Measurements from ENCODE around the gene ANAPC2. TPM values are rescaled to one million over a fixed set of nuclear protein-coding genes. Genes with fewer than 3 reads are reported as not detected.

The ANAPC2 gene
- total and polyA plus RNA-seq, 2 of the 4 experiments (the other 2 are of a cell fraction): 9.3 to 29.5 TPM

- H2BK120ac ChIP-seq (ENCODE audit: low read depth, low read length): no peak overlapping the region
- H2BK15ac ChIP-seq (ENCODE audit: low read depth, low read length): no peak overlapping the region
- H2AFZ ChIP-seq (replicated peaks; ENCODE audit: low read length, poor library complexity): no peak overlapping the region
- TF ChIP-seq RFX5 (IDR thresholded peaks at IDR 0.05; ENCODE audit: low read depth, low read length) (no peak), FOS (IDR thresholded peaks at IDR 0.05; ENCODE audit: low read depth, low read length) (no peak), RAD21 (IDR thresholded peaks at IDR 0.05; ENCODE audit: low read length) (no peak), SMC3 (IDR thresholded peaks at IDR 0.05; ENCODE audit: low read depth, low read length) (no peak)
- no peak overlapping the region for H2BK20ac ChIP-seq (ENCODE audit: low read depth, low read length)
- H3K56ac ChIP-seq (ENCODE audit: extremely low read depth, insufficient read depth, low read length): no peak overlapping the region
- DNase-seq: no peak
- H4K91ac ChIP-seq (ENCODE audit: insufficient read depth, low read depth, low read length): no peak overlapping the region
- WGBS, 2 experiments (ENCODE audit: extremely low coverage in 2 of 2, insufficient read length in 1 of 2): 78% methylated on average over 17 of the region's 40 CpGs; no CpG with 5 or more reads in 1 of the 2 experiments
- H3K14ac ChIP-seq (replicated peaks; ENCODE audit: low read depth, low read length): no peak overlapping the region
- H4K20me1 ChIP-seq (ENCODE audit: insufficient read depth, low read length): peaks cover 5% of the 10 kb centered on the region; the same call in 1 of the 2 replicates
- H2AK9ac ChIP-seq (replicated peaks; ENCODE audit: low read depth, low read length, poor library complexity): no peak overlapping the region
- no peak overlapping the region for H3K18ac ChIP-seq (ENCODE audit: low read depth, low read length)
- H3K4ac ChIP-seq (ENCODE audit: low read depth, low read length): no peak overlapping the region
- no peak for ATAC-seq (ENCODE audit: low read depth)
- no peak overlapping the region for H4K8ac ChIP-seq (ENCODE audit: low read depth in 2 of 2, low read length in 2 of 2)
- no peak overlapping the region for H3K27ac ChIP-seq (ENCODE audit: insufficient read depth, low read length)
- CTCF ChIA-PET: no interaction called here
- H3K27me3 ChIP-seq (ENCODE audit: control insufficient read depth, insufficient read depth, low read length): peaks cover 1% of the 10 kb centered on the region; the same call in 1 of the 2 replicates
- H3K4me3 ChIP-seq (ENCODE audit: insufficient read depth, low read depth, low read length): no peak overlapping the region
- dilution Hi-C loops (cut with HindIII; ENCODE audit: low sequenced_read_pairs, unreplicated experiment) (no loop called here), intact Hi-C loops (cut with micrococcal nuclease) (no loop called here), in situ Hi-C loops (cut with MboI; ENCODE audit: low sequenced_read_pairs) (no loop called here)
- no peaks in the 10 kb centered on the region for H3K36me3 ChIP-seq (ENCODE audit: control insufficient read depth, insufficient read depth, low read length)
- H2AK5ac ChIP-seq (ENCODE audit: low read depth, low read length): no peak overlapping the region
- H3K79me1 ChIP-seq (ENCODE audit: low read depth in 1 of 2, low read length in 2 of 2): peaks cover 5 to 19% of the 10 kb centered on the region in 2 experiments; a peak in 3 of 4 replicates
- no peak overlapping the region for H3K9ac ChIP-seq (ENCODE audit: low read depth, low read length)
- no peaks in the 10 kb centered on the region for H3K9me3 ChIP-seq (ENCODE audit: control insufficient read depth, insufficient read depth, low read length)
- POLR2A ChIA-PET (ENCODE audit: unreplicated experiment): no interaction called here
- no peaks in the 10 kb centered on the region for H3K9me1 ChIP-seq (ENCODE audit: insufficient read depth, low read length)
- H2BK5ac ChIP-seq (ENCODE audit: low read depth, low read length, poor library complexity, severe bottlenecking): no peak overlapping the region
- no TSS peak for BruUV-seq (replicated peaks)
- H3K4me2 ChIP-seq (ENCODE audit: low read depth, low read length): no peak overlapping the region
- H3K23ac ChIP-seq (ENCODE audit: low read depth, low read length): no peak overlapping the region
- no peak overlapping the region for H4K5ac ChIP-seq (ENCODE audit: low read depth, low read length)
- H3K4me1 ChIP-seq (ENCODE audit: control insufficient read depth, insufficient read depth, low read length): peaks cover 2% of the 10 kb centered on the region; the same call in 1 of the 2 replicates
Observed at GRCh38 chr9:137233143-137233980, 45.0 kb upstream of the ANAPC2 start.
